Memory B cell (primary cell): ENCODE results near the gene ANAPC16.

ENCODE experiments used
- ATAC-seq: fragments of 150-1000 bp; cut with Tn5 transposase; 2 replicates; pipeline ENCODE4 v1.10.0; 2021; ENCODE audit warnings: low read depth, mild to moderate bottlenecking, moderate library complexity
- DNase-seq, 2 donors: peaks; one replicate each; pipeline ENCODE4 v3.0.0; 2022; ENCODE audit warnings: low spot score in 2 of 2
- H3K27ac Mint-ChIP-seq: one replicate; pipeline ENCODE4 v1.8.0; 2022; ENCODE audit warnings: mild to moderate bottlenecking, moderate library complexity, mixed read lengths
- H3K27me3 Mint-ChIP-seq: one replicate; pipeline ENCODE4 v1.8.0; 2022; ENCODE audit warnings: mixed read lengths
- H3K36me3 Mint-ChIP-seq: one replicate; pipeline ENCODE4 v1.8.0; 2022; ENCODE audit warnings: mild to moderate bottlenecking, mixed read lengths
- H3K4me1 Mint-ChIP-seq: one replicate; pipeline ENCODE4 v1.8.0; 2022; ENCODE audit warnings: mixed read lengths
- H3K4me3 Mint-ChIP-seq: one replicate; pipeline ENCODE4 v1.8.0; 2022; ENCODE audit warnings: mild to moderate bottlenecking, moderate library complexity, mixed read lengths
- H3K9me3 Mint-ChIP-seq: one replicate; pipeline ENCODE4 v1.8.0; 2022; ENCODE audit warnings: mixed read lengths

The ANAPC16 gene

DNA sequence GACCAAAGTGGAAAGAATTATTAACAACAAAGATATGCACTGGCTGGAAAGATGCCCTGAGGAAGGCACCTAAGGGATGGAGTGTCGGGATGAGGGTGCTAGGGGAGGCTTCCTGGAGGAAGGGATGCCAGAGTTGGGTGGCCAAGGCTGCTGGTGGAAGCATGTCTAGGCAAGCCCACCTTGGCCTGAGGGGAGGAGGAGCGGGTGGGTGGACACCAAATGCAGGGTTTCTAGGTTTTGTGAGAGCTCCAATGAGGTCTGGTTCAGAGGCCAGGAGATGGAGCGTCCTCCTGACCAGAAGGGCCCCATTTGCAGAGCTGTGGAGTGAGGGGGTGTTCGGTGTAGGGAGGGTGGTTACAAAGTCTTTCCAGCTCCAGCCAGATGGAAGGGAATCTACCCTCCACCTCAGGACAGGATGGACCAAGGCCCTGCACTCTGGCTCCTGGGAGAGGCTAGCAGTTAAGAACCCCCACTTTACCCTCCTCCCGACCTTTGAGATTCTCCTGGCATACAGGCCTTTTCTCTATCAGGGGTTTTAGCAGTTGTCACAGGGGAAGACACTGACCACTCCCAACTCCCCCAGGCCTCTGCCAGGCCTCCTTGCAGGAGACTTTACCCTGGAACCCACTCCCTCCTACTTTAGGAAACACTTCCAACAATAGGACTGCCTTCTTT is 54.9 kb downstream of the ANAPC16 start:
- Mint-ChIP-seq H3K36me3 (peaks cover 12% of the 10 kb centered on the region), H3K27me3 (no peaks in the 10 kb centered on the region), H3K4me3 (no peak overlapping the region), H3K4me1 (peaks cover 20% of the 10 kb centered on the region), H3K27ac (peak overlapping the region; percentile 73), H3K9me3 (no peaks in the 10 kb centered on the region)
- DNase-seq: no peak
- ATAC-seq: no peak

DNA sequence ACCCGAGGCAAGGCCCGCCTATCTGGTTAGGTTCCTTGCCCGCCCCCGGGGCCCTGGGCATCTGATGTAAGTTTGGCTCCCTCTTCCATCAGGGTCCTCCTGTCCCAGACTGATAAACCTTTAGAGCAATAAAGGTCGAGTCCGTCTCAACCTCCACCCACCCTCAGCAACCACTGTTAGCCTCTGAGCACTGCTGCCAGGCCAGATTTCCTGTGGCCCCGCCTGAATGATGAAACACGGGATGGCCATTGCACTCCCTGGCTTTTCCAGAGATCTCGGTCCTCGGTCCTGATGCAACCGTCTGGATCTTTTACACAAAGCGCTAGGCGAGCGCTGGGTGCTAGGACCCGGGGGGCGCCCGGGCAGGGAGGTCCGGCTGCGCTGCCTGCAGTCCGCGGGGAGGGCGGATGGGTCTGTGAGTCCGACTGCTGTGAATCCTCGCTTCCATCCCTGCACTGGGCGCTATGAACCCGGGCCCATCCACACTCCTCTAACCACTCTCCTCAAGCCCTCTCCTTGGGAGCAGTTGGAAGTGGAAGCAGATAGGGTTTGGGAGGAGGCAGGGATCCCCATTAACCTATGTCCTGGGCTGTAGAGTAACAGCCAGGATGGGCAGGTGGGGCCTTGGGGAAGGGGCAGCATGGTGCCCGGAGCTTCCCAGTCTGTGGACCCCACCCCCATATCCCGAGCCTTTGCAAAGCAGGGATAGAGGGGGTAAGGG is 57.0 kb downstream of the ANAPC16 start:
- DNase-seq: peak in 1 of 2 donors; percentile 47
- no peaks in the 10 kb centered on the region for H3K27me3 Mint-ChIP-seq
- no peaks in the 10 kb centered on the region for H3K9me3 Mint-ChIP-seq
- peak overlapping the region; percentile 99 for H3K4me3 Mint-ChIP-seq
- peak overlapping the region; percentile 92 for H3K27ac Mint-ChIP-seq
- peaks cover 30% of the 10 kb centered on the region for H3K4me1 Mint-ChIP-seq
- ATAC-seq: peak; percentile 6
- peaks cover 12% of the 10 kb centered on the region for H3K36me3 Mint-ChIP-seq

DNA sequence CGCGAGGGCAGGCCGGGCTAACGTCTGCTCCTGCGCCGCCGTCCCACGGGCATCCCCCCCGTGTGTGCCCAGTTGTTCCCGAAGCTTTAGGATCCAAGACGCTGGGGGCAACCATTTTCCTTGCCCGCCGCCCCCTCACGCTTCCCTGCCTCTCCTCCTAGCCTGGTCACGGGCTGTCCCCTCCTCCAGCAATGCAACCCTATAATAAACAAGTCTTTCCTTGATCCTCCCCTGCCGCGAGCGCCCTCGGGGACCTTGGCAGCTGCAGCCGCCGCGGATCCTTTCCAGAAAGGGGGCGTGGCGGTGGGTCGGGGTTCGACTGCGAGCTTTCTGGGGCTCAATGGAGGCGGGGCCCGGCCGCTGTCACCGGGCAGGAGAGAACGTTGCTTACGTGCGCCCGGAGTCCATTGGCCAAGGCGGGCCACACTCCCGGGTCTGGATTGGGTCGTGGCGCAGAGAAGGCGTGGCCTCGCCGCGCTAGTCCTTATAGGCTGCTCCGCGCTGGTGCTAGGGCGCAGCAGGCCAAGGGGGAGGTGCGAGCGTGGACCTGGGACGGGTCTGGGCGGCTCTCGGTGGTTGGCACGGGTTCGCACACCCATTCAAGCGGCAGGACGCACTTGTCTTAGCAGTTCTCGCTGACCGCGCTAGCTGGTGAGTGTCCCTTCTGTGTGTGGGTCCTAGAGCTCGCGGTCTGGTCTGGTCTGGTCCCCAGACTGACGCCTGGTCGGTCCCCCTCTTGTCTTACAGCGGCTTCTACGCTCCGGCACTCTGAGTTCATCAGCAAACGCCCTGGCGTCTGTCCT is 57.8 kb downstream of the ANAPC16 start, which contains the start of gene DDIT4:
TSS of gene DDIT4 (plus strand) at position 515 of the 803 bp plus-strand sequence. CDS start 293 bp downstream, outside the sequence.
- peaks cover 31% of the 10 kb centered on the region for H3K4me1 Mint-ChIP-seq
- H3K36me3 Mint-ChIP-seq: peaks cover 12% of the 10 kb centered on the region
- peak within 1 kb of the TSS; percentile 99 for H3K4me3 Mint-ChIP-seq
- no peaks in the 10 kb centered on the region for H3K27me3 Mint-ChIP-seq
- peak; percentile 94 to 96 for DNase-seq
- peak within 1 kb of the TSS; percentile 92 for H3K27ac Mint-ChIP-seq
- no peaks in the 10 kb centered on the region for H3K9me3 Mint-ChIP-seq
- peak; percentile 91 for ATAC-seq

DNA sequence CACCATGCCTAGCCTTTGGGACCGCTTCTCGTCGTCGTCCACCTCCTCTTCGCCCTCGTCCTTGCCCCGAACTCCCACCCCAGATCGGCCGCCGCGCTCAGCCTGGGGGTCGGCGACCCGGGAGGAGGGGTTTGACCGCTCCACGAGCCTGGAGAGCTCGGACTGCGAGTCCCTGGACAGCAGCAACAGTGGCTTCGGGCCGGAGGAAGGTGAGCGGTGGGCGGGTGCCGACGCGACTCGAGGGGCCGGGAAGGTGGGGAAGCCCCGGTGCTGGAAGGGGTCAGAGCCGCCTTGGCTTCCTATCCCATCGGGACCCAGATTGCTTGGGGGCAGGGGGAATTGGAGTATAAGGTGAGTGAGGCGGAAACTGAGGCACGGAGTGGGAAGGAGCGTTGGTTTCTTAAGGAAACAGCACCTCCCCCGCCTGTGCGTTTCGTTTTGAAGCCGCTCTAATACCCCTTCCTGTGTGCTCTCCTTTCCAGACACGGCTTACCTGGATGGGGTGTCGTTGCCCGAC is 58.5 kb downstream of the ANAPC16 start:
- H3K27me3 Mint-ChIP-seq: no peaks in the 10 kb centered on the region
- peaks cover 31% of the 10 kb centered on the region for H3K4me1 Mint-ChIP-seq
- peaks cover 12% of the 10 kb centered on the region for H3K36me3 Mint-ChIP-seq
- H3K27ac Mint-ChIP-seq: peak overlapping the region; percentile 92
- ATAC-seq (peak; percentile 0), DNase-seq (no peak)
- peak overlapping the region; percentile 99 for H3K4me3 Mint-ChIP-seq
- no peaks in the 10 kb centered on the region for H3K9me3 Mint-ChIP-seq

DNA sequence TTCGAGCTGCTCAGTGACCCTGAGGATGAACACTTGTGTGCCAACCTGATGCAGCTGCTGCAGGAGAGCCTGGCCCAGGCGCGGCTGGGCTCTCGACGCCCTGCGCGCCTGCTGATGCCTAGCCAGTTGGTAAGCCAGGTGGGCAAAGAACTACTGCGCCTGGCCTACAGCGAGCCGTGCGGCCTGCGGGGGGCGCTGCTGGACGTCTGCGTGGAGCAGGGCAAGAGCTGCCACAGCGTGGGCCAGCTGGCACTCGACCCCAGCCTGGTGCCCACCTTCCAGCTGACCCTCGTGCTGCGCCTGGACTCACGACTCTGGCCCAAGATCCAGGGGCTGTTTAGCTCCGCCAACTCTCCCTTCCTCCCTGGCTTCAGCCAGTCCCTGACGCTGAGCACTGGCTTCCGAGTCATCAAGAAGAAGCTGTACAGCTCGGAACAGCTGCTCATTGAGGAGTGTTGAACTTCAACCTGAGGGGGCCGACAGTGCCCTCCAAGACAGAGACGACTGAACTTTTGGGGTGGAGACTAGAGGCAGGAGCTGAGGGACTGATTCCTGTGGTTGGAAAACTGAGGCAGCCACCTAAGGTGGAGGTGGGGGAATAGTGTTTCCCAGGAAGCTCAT is 59.0 kb downstream of the ANAPC16 start:
- Mint-ChIP-seq H3K4me1 (peaks cover 31% of the 10 kb centered on the region), H3K9me3 (no peaks in the 10 kb centered on the region), H3K27ac (peak overlapping the region; percentile 92)

DNA sequence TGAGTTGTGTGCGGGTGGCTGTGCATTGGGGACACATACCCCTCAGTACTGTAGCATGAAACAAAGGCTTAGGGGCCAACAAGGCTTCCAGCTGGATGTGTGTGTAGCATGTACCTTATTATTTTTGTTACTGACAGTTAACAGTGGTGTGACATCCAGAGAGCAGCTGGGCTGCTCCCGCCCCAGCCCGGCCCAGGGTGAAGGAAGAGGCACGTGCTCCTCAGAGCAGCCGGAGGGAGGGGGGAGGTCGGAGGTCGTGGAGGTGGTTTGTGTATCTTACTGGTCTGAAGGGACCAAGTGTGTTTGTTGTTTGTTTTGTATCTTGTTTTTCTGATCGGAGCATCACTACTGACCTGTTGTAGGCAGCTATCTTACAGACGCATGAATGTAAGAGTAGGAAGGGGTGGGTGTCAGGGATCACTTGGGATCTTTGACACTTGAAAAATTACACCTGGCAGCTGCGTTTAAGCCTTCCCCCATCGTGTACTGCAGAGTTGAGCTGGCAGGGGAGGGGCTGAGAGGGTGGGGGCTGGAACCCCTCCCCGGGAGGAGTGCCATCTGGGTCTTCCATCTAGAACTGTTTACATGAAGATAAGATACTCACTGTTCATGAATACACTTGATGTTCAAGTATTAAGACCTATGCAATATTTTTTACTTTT is 59.7 kb downstream of the ANAPC16 start:
- ATAC-seq (no peak), DNase-seq (no peak)
- H3K27ac Mint-ChIP-seq: peak overlapping the region; percentile 92
- H3K4me1 Mint-ChIP-seq: peaks cover 28% of the 10 kb centered on the region
- H3K27me3 Mint-ChIP-seq: no peaks in the 10 kb centered on the region
- peak overlapping the region; percentile 99 for H3K4me3 Mint-ChIP-seq
- no peaks in the 10 kb centered on the region for H3K9me3 Mint-ChIP-seq
- H3K36me3 Mint-ChIP-seq: peaks cover 12% of the 10 kb centered on the region

More for the DNA sequence above, 59.0 kb downstream of the ANAPC16 start:
- ATAC-seq (peak; percentile 31), DNase-seq (peak; percentile 77 to 78)
- Mint-ChIP-seq H3K36me3 (peaks cover 12% of the 10 kb centered on the region), H3K4me3 (peak overlapping the region; percentile 99), H3K27me3 (no peaks in the 10 kb centered on the region)

DNA sequence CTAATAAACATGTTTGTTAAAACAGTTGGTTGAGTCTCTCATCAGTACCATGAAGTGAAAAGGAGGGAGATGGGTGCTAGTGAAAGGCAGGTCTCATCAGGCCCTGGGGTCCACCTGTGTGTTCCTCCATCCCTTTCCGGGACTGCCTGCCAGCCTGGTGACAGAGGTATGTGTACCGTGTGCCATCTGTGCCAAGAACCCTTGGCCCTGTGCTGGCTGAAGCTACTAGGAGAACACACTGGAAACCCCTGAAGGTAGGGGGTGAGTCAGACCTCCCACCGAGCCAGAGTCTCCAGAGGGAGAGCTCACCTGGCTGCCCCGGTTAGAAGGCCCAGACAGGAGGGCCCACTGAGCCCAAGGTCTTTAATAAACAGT is 60.2 kb downstream of the ANAPC16 start:
- no peak for DNase-seq
- peaks cover 27% of the 10 kb centered on the region for H3K4me1 Mint-ChIP-seq
- no peak for ATAC-seq
- H3K4me3 Mint-ChIP-seq: peak overlapping the region; percentile 99
- H3K36me3 Mint-ChIP-seq: peaks cover 12% of the 10 kb centered on the region
- no peaks in the 10 kb centered on the region for H3K27me3 Mint-ChIP-seq
- H3K9me3 Mint-ChIP-seq: no peaks in the 10 kb centered on the region
- peak overlapping the region; percentile 92 for H3K27ac Mint-ChIP-seq

DNA sequence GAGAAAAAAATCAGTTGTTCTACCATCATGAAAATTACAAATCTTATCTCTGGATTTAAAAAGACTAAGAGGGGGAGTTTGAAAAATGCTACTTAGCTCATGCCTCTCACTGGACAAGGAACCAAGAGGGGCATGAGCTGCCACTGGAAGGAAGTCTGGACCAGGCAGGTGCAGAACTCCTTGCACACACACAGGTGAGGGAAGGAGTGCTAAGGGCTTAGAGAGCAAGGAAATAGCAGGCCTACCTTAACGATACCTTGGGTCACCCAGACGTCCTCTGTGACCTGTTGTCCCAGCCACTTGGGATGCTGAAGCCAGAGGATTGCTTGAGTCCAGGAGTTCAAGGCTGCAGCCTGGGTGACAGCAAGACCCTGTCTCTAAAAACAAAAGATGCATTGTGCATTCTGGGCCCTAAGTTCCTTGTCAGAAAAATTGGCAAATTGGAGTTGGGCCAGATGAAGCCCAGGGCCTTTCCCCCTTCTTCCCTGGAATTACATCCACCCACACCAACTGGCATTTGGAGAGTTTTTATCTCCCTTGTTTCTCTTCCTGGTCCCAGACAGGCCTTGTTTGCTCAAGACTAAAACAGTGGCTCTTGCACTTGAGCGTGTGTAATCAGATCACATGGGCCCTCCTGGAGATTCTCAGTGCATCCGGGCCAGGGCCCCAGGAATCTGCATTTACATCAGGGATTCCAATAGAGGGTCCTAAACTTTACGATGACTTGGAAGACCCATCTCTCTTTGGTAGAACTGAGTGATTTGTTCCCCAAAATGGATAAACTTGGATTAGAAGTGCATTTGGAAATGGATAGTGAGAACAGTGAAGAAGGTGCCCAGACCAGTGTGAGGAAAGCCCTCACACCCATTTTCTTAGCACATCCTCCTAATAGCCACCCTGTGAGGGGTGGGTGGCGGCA is 60.9 kb downstream of the ANAPC16 start:
- peak overlapping the region; percentile 92 for H3K27ac Mint-ChIP-seq
- no peak for DNase-seq
- H3K4me1 Mint-ChIP-seq: peaks cover 27% of the 10 kb centered on the region
- no peak for ATAC-seq
- H3K9me3 Mint-ChIP-seq: no peaks in the 10 kb centered on the region
- peaks cover 12% of the 10 kb centered on the region for H3K36me3 Mint-ChIP-seq
- H3K27me3 Mint-ChIP-seq: no peaks in the 10 kb centered on the region
- H3K4me3 Mint-ChIP-seq: peak overlapping the region; percentile 99

DNA sequence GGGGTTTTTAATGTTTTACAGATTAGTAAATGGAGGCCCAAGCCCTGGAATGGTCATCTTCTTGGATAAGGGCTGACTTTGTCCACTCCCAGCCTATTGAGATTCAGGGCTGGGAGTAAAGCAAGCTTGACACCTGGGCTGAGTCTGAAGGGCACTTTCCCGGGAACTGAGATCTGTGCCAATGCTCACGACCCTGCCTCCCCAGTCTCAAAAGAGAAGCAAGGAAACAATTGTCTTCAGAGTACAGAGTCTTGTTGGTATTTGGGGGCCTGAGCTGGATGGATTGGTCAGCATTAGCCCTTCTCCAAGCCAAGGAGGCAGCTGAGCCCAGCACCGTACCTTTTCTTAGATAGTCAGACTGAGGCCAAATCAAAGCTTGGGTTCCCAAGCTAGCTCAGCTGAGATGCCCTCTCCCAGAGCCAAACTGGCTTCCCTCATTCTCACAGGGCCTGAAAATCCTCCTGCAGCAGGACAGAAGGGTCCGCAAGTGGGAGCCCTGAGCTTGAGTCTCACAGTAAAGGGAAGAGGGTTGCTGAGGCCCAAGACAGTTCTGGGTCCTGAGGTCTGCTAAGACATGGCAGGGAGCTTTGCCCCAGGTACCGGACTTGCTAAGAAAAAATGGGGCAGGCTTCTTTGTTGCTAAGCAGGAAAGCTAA is 61.7 kb downstream of the ANAPC16 start:
- H3K4me3 Mint-ChIP-seq: no peak overlapping the region
- H3K27me3 Mint-ChIP-seq: no peaks in the 10 kb centered on the region
- H3K4me1 Mint-ChIP-seq: peaks cover 24% of the 10 kb centered on the region
- no peaks in the 10 kb centered on the region for H3K9me3 Mint-ChIP-seq
- peak overlapping the region; percentile 92 for H3K27ac Mint-ChIP-seq
- DNase-seq (no peak), ATAC-seq (no peak)
- H3K36me3 Mint-ChIP-seq: peaks cover 12% of the 10 kb centered on the region

DNA sequence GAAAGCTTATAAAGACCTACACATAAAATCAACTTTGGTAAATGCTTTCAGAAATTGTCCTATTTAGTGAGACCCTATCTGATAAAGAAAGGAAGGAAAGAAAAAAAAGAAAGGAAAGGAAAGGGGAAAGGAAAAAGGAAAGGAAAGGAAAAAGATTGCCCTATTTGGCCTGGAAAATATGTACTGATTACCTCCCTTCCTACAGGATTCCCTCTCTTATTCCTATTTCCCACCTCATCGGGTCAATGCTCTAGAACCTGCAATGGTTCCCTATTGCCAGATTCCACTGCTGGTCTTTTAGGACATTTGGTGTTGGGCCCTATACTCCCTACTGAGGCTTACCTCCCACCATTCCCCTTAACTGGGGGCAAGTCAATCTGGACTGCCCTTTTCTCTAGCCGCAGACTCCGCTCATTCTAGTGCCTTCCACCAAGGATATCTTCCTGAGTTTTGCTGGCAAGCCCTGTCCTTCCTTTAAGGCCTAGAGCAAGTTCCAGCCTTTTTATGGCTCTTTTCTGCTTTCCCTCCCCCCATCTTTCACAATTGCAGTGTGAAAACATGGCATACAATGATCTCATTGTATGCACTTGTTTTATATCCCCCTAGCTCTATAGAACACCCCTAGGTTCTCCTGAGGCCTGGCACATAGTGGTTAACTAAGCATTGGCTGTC is 62.3 kb downstream of the ANAPC16 start:
- peaks cover 12% of the 10 kb centered on the region for H3K36me3 Mint-ChIP-seq
- H3K4me1 Mint-ChIP-seq: peaks cover 26% of the 10 kb centered on the region
- no peaks in the 10 kb centered on the region for H3K27me3 Mint-ChIP-seq
- H3K27ac Mint-ChIP-seq: peak overlapping the region; percentile 26
- no peak overlapping the region for H3K4me3 Mint-ChIP-seq
- ATAC-seq: no peak
- no peaks in the 10 kb centered on the region for H3K9me3 Mint-ChIP-seq
- DNase-seq: no peak

DNA sequence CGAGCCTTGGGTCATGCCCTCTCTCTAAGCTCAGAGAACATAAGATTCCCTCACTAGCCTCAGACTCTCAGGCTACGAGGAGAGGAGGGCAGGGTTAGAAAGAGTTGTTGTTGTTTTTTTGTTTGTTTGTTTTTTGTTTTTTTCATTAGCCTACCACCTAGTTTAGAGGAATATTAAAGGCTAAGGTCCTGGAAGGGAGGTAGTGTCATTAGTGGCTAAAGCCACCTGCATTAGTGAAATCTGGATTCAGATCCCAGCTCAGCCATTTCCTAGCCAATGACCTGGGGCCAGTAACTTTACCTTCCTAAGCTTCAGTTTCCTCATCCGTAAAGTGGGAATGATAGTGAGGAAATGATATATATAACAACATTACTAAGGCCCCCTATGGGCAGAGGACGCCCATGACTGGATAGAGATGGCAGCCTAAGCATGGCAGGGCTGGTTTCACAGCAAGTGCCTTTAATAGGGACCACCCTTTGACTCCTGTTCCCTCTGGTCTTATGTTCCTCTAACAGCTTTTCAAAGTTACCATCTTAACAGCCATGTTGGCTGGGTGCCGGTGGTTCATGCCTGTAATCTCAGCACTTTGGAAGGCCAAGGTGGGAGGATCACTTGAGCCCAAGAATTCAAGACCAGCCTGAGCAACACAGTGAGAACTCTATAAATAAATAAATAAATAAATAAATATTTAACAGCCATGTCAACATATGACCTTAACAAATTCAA is 63.0 kb downstream of the ANAPC16 start:
- H3K27ac Mint-ChIP-seq: peak overlapping the region; percentile 26
- peaks cover 24% of the 10 kb centered on the region for H3K4me1 Mint-ChIP-seq
- DNase-seq (no peak), ATAC-seq (no peak)
- peaks cover 12% of the 10 kb centered on the region for H3K36me3 Mint-ChIP-seq
- no peak overlapping the region for H3K4me3 Mint-ChIP-seq
- H3K27me3 Mint-ChIP-seq: no peaks in the 10 kb centered on the region
- H3K9me3 Mint-ChIP-seq: no peaks in the 10 kb centered on the region
